ENCODE measurements around the gene CEP85L.

Gene CEP85L

GRCh38 chr6:118553132-118553531 is 98.3 kb downstream of the CEP85L start:
- no peak overlapping the region for H3K4me3 ChIP-seq (replicated peaks in 1 of 2; ENCODE audit: low read depth in 2 of 2, low read length in 2 of 2)
- TF ChIP-seq, protein P1, sequence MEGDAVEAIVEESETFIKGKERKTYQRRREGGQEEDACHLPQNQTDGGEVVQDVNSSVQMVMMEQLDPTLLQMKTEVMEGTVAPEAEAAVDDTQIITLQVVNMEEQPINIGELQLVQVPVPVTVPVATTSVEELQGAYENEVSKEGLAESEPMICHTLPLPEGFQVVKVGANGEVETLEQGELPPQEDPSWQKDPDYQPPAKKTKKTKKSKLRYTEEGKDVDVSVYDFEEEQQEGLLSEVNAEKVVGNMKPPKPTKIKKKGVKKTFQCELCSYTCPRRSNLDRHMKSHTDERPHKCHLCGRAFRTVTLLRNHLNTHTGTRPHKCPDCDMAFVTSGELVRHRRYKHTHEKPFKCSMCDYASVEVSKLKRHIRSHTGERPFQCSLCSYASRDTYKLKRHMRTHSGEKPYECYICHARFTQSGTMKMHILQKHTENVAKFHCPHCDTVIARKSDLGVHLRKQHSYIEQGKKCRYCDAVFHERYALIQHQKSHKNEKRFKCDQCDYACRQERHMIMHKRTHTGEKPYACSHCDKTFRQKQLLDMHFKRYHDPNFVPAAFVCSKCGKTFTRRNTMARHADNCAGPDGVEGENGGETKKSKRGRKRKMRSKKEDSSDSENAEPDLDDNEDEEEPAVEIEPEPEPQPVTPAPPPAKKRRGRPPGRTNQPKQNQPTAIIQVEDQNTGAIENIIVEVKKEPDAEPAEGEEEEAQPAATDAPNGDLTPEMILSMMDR (IDR thresholded peaks at IDR 0.05; ENCODE audit: low read depth, low read length) = no peak
- DNase-seq (ENCODE audit: low read depth in 2 of 2) = no peak

DNA sequence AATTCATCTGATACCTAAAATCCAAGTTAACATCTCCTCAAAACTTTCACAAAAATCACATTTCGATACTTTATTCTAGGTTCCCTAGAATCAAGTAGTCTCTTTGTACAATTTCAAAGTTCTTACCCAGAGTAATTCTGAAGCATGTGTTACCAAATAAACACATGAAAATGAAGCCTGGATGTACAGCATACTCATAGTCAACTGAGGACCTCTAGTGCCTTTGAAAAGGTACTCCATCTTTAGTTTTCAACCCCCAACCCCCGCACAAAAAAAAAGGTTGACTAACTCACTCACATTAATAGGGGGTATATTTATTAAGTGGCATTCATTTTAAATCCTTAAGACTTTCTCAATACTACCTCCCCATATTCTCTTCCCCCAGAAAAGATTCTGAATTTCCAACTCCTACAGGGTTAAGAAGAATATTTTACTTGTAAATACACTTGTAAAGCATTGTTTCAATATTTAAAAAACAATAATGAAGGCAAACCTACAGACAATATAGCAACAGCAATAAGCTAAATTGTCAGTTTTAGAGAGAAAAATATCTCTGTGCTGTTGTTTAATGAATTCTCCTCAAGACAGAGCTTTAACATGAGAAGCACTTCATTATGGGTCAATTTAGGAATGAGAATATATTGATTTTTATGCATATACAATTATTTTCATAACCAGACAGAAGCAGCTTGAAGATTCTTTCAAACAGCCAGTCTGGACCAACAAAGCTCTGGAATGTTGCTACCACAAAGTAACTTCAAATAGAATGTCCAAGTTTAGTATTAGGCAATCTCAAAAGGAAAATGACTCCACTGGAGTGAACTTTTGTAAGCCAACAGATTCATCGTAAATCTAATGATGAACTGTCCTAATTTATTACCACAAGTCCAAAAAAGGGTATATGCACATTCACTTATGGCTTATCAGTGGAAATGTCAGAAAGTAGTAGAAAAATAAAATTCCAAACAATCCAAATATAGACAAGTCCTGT is 100.0 kb downstream of the CEP85L start:
- TF ChIP-seq, protein P1 (IDR thresholded peaks at IDR 0.05; ENCODE audit: low read depth, low read length) = peak; percentile 62
- DNase-seq (ENCODE audit: low read depth in 2 of 2) = peak; percentile 80 to 85
- H3K4me3 ChIP-seq (replicated peaks in 1 of 2; ENCODE audit: low read depth in 2 of 2, low read length in 2 of 2) = no peak overlapping the region

DNA sequence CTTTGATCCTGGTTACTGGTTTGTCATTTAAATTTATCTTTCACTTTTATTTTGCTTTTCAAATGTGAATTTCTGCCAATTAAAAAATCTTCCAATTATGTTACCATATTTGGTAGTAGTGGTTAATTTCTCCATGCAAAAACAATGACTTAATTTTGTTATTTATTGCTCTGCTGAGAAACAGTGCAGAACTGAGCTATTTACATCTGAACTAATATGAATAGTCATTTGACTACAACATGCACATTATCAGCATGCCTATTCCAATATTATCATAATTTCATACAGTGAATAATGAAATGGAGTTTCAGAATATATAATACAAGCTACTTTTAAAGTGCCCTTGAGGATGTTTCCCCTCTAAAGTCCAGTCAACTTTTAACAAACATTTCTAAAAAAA is 102.8 kb downstream of the CEP85L start:
- peak overlapping the region in 1 of 2 donors; percentile 3 for H3K4me3 ChIP-seq (replicated peaks in 1 of 2; ENCODE audit: low read depth in 2 of 2, low read length in 2 of 2)
- TF ChIP-seq, protein P1 (IDR thresholded peaks at IDR 0.05; ENCODE audit: low read depth, low read length) = no peak
- no peak for DNase-seq (ENCODE audit: low read depth in 2 of 2)

GRCh38 chr6:118548136-118548535 is 103.3 kb downstream of the CEP85L start, which contains the start of gene PLN:
Gene PLN, plus strand, starts transcription at chr6:118548296. Its CDS starts 10,626 bp downstream, at chr6:118558922.
- DNase-seq (ENCODE audit: low read depth in 2 of 2) = peak; percentile 32 to 46
- H3K4me3 ChIP-seq (replicated peaks in 1 of 2; ENCODE audit: low read depth in 2 of 2, low read length in 2 of 2) = peak within 1 kb of the TSS in 1 of 2 donors; percentile 3
- TF ChIP-seq, protein P1 (IDR thresholded peaks at IDR 0.05; ENCODE audit: low read depth, low read length) = no peak

DNA sequence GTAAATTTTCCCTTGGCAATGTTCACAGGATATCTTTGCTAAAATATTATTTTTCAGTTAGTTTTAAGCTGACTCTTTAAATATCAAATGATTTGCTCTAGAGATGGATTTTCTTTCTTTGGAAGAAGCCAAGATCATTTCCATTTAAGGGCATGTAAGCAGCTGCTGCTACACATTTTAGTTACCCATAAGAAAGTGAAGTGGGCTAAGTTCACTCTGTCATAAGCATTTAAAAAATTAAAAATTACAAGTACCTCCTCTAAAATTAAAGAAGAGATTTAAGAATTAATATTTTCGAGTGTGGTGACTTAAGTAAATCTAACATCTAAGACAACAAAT is 104.5 kb downstream of the CEP85L start:
- DNase-seq (ENCODE audit: low read depth in 2 of 2) = no peak
- H3K4me3 ChIP-seq (replicated peaks in 1 of 2; ENCODE audit: low read depth in 2 of 2, low read length in 2 of 2) = no peak overlapping the region
- TF ChIP-seq, protein P1 (IDR thresholded peaks at IDR 0.05; ENCODE audit: low read depth, low read length) = no peak

DNA sequence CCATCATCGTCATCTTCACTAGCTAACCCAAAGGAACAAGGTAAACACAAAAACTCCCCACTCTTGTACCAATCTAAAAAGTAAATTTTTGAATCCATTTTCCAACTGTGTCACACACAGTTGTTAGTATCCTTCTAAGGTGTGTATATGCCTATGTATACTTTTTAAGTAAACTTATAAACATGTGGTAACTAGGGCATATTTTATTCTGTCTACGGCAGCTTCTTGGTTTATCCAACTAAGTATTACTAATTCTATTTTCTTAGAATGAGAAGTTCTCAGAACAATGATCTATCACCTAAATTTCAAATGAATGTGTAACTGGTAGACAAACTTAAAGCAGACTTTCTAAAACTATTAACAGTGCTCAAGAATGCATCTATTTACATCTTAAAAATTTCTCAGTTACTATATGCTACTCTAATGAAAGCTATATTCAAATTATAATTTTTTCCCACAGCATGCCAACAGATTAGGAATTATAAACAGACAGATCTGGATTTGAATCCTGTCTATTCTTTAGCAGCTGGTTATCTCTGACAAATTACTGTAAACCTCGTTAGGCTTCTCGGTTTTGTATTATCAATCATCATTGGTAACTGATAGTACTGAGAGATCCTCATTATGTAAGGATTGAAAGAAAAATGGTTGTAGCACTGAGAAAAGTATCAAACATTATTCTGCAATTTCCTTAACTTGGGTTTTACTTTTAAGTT is 105.1 kb downstream of the CEP85L start:
- TF ChIP-seq, protein P1 (IDR thresholded peaks at IDR 0.05; ENCODE audit: low read depth, low read length) = no peak
- H3K4me3 ChIP-seq (replicated peaks in 1 of 2; ENCODE audit: low read depth in 2 of 2, low read length in 2 of 2) = no peak overlapping the region
- no peak for DNase-seq (ENCODE audit: low read depth in 2 of 2)

Measured in cardiac fibroblast (primary cell).